Stimulated activated CD4-positive, alpha-beta T cell treated with anti-CD3 and anti-CD28 coated beads, Interleukin-1b, Interleukin-23, amount 100 ng/mL, for 4 hours (primary cell): ENCODE data around the gene CAVIN3.

ENCODE experiments used
- DNase-seq, 2 donors: peaks; one replicate each; pipeline ENCODE4 v3.0.0-alpha.2; 2020; ENCODE audit warnings: low read depth in 2 of 2

Gene CAVIN3

GRCh38 chr11:6270584-6271246 lies 49.6 kb downstream of the CAVIN3 start:
- no peak for DNase-seq

GRCh38 chr11:6269994-6270393 lies 50.3 kb downstream of the CAVIN3 start:
- no peak for DNase-seq
